Psoas muscle (tissue), 8 donors: ENCODE data around the gene MAST2. TPM values are rescaled to one million over a fixed set of nuclear protein-coding genes. Genes with fewer than 3 reads are reported as not detected.

Source experiments
- ATAC-seq, 4 donors: fragments of 200-7000 bp; cut with Tn5 transposase; one replicate each; pipeline ENCODE4 v1.9.1; 2020; ENCODE audit warnings: moderate library complexity in 3 of 4, mild to moderate bottlenecking in 2 of 4
- DNase-seq, 2 donors: peaks; one replicate each; pipeline ENCODE4 v3.0.0-alpha.2; 2020
- H3K27ac ChIP-seq: fragments of 200-600 bp; one replicate; pipeline ENCODE4 v1.8.0; 2022
- H3K27me3 ChIP-seq, 3 donors: fragments of 200-600 bp in 1 of 3; one replicate each; pipeline versions ENCODE4 v1.6.1 to v1.8.0; 2013 to 2022; ENCODE audit warnings: low read length in 2 of 3, mild to moderate bottlenecking in 2 of 3, moderate library complexity in 1 of 3; ENCODE audit not compliant: insufficient read depth in 3 of 3
- H3K36me3 ChIP-seq, 2 donors: fragments of 200-600 bp in 1 of 2; one replicate each; pipeline versions ENCODE4 v1.6.1 to v1.8.0; 2013 to 2022; ENCODE audit warnings: low read depth in 1 of 2, mild to moderate bottlenecking in 1 of 2, moderate library complexity in 1 of 2; ENCODE audit not compliant: insufficient read depth in 1 of 2
- H3K4me1 ChIP-seq: fragments of 200-600 bp; one replicate; pipeline ENCODE4 v1.8.0; 2022
- H3K4me3 ChIP-seq: fragments of 200-600 bp; one replicate; pipeline ENCODE4 v1.8.0; 2022; ENCODE audit warnings: mild to moderate bottlenecking
- H3K9me3 ChIP-seq: fragments of 200-600 bp; one replicate; pipeline ENCODE4 v1.8.0; 2022
- CTCF ChIP-seq: fragments of 200-600 bp; IDR thresholded peaks from one replicate; pipeline ENCODE4 v1.8.0; 2022; ENCODE audit warnings: antibody characterized with exemption
- WGBS, 3 donors: extraction: QIAGEN DNeasy Blood & Tissue Kit; methylation state at CpG; one replicate each; pipeline versions ENCODE4 v1.1.6 to v1.1.7; 2013; 5-methylcytosine and 5-hydroxymethylcytosine counted together
- intact Hi-C, 2 donors: fragments of 100-400 bp; cut with DNase I; formaldehyde crosslinking; loops; one replicate each; pipeline versions ENCODE4 v1.11.0 to v1.14.2; 2022
- polyA plus RNA-seq, 3 donors: library from polyadenylated mRNA; stranded (reverse); fragments of 200-250 nt; gene quantifications; one replicate each; pipeline ENCODE4 v1.2.3, GENCODE V29; 2013
- total RNA-seq, 4 donors: library from RNA; stranded (reverse); fragmentation: NEBNext Ultra II Directional in 2 of 4; extraction: Animal tissue kit (Norgen Biotek cat#: 25700) in 2 of 4; gene quantifications; one replicate each; pipeline versions ENCODE4 v1.2.1 to v1.2.4, GENCODE V29; 2021 to 2023
- donor health status: healthy with polysubstance abuse.
- donor health status: DM: no; HTN: no; CAD: no; lungs with moderate emphysema.
- donor health status: Bipolar disorder and iron deficiency.
- donor health status: healthy.
- donor health status: DM: yes; HTN: yes; CAD: no.
- donor health status: DM: no; HTN: no; CAD: no.
- donor health status: DM: no; HTN: no; CAD: no.
- donor health status: DM: yes; HTN: yes; CAD: no.

The MAST2 gene
- total and polyA plus RNA-seq, 7 donors, result 97.8 to 266 (median 159) TPM

- peak overlapping the region; percentile 66 for H3K27ac ChIP-seq
- WGBS, 3 donors, result 90 to 94% (median 91%) methylated on average over 9 of the region's 9 CpGs
- peaks cover 31% of the 10 kb centered on the region for H3K4me1 ChIP-seq
Observed at GRCh38 chr1:45968941-45969666, 165.7 kb downstream of the MAST2 start.

GRCh38 chr1:45969866-45970265 lies 166.5 kb downstream of the MAST2 start:
- intact Hi-C loops, result no loop called here
- ATAC-seq, result no peak
- H3K36me3 ChIP-seq, result peaks cover 0 to 67% of the 10 kb centered on the region in 2 donors
- H3K27me3 ChIP-seq, result no peaks in the 10 kb centered on the region
- H3K4me1 ChIP-seq, result peaks cover 34% of the 10 kb centered on the region
- no peak for TF ChIP-seq CTCF
- WGBS, 3 donors, result 88 to 97% (median 90%) methylated on average over 3 of the region's 3 CpGs
- peak overlapping the region; percentile 66 for H3K27ac ChIP-seq
- DNase-seq, result no peak
- H3K9me3 ChIP-seq, result no peaks in the 10 kb centered on the region
- H3K4me3 ChIP-seq, result no peak overlapping the region

More at GRCh38 chr1:45968941-45969666, 165.7 kb downstream of the MAST2 start:
- ATAC-seq (no peak), DNase-seq (no peak)
- H3K27me3 ChIP-seq, result no peaks in the 10 kb centered on the region
- H3K4me3 ChIP-seq, result no peak overlapping the region
- peaks cover 0 to 59% of the 10 kb centered on the region in 2 donors for H3K36me3 ChIP-seq
- H3K9me3 ChIP-seq, result no peaks in the 10 kb centered on the region
- TF ChIP-seq CTCF, result no peak
- intact Hi-C loops, result no loop called here

GRCh38 chr1:45971335-45971734 lies 167.9 kb downstream of the MAST2 start:
- H3K4me1 ChIP-seq, result peaks cover 31% of the 10 kb centered on the region
- intact Hi-C loops, result no loop called here
- ATAC-seq (no peak), DNase-seq (no peak)
- peaks cover 0 to 67% of the 10 kb centered on the region in 2 donors for H3K36me3 ChIP-seq
- no peaks in the 10 kb centered on the region for H3K9me3 ChIP-seq
- no peak overlapping the region for H3K4me3 ChIP-seq
- 95 to 96% (median 96%) methylated on average over 3 of the region's 3 CpGs for WGBS, 3 donors
- TF ChIP-seq CTCF, result no peak
- H3K27ac ChIP-seq, result no peak overlapping the region
- H3K27me3 ChIP-seq, result no peaks in the 10 kb centered on the region

- Histone ChIP-seq H3K36me3 (peaks cover 0 to 65% of the 10 kb centered on the region in 2 donors), H3K9me3 (no peaks in the 10 kb centered on the region), H3K27me3 (no peaks in the 10 kb centered on the region), H3K27ac (no peak overlapping the region), H3K4me1 (peaks cover 31% of the 10 kb centered on the region), H3K4me3 (no peak overlapping the region)
- no peak for TF ChIP-seq CTCF
- ATAC-seq, result no peak
- 94 to 96% (median 94%) methylated on average over 5 of the region's 5 CpGs for WGBS, 3 donors
- intact Hi-C loops, result no loop called here
- DNase-seq, result no peak
Observed at GRCh38 chr1:45971922-45972531, 168.6 kb downstream of the MAST2 start.
